Left lung (tissue), 10 donors: ENCODE data around the gene DGLUCY. TPM values are rescaled to one million over a fixed set of nuclear protein-coding genes. Genes with fewer than 3 reads are reported as not detected.
"Not testable (repeated sequence)": the region's sequence is repeated elsewhere in the genome, so short reads cannot be mapped to it uniquely, and the experiment has no call there.

ENCODE experiments used
- ATAC-seq: fragments of 200-7000 bp; cut with Tn5 transposase; one replicate; pipeline ENCODE4 v1.9.1; 2020; ENCODE audit warnings: moderate library complexity
- DNase-seq, 4 donors: peaks; one replicate each; pipeline ENCODE4 v3.0.0-alpha.2; 2013 to 2020
- H3K27ac ChIP-seq, 2 donors: fragments of 200-600 bp; sonication (generic) in 1 of 2; one replicate each; pipeline versions ENCODE4 v1.5.0 to v1.8.0; 2020 to 2021
- H3K27me3 ChIP-seq, 2 donors: fragments of 200-600 bp; sonication (generic) in 1 of 2; one replicate each; pipeline versions ENCODE4 v1.5.0 to v1.8.0; 2020 to 2021
- H3K36me3 ChIP-seq, 2 donors: fragments of 200-600 bp; sonication (generic) in 1 of 2; one replicate each; pipeline versions ENCODE4 v1.5.0 to v1.8.0; 2020 to 2021
- H3K4me1 ChIP-seq, 2 donors: fragments of 200-600 bp; one replicate each; pipeline ENCODE4 v1.8.0; 2021
- H3K4me3 ChIP-seq, 2 donors: fragments of 200-600 bp; sonication (generic) in 1 of 2; one replicate each; pipeline versions ENCODE4 v1.5.0 to v1.8.0; 2020 to 2021; ENCODE audit warnings: mild to moderate bottlenecking in 1 of 2
- H3K9me3 ChIP-seq, 2 donors: fragments of 200-600 bp; sonication (generic) in 1 of 2; one replicate each; pipeline versions ENCODE4 v1.5.0 to v1.8.0; 2020 to 2021
- CTCF ChIP-seq, 2 donors: fragments of 200-600 bp; sonication (generic) in 1 of 2; IDR thresholded peaks; one replicate each; pipeline versions ENCODE4 v1.5.0 to v1.8.0; 2021; ENCODE audit warnings: antibody characterized with exemption in 2 of 2
- intact Hi-C, 2 donors: fragments of 100-400 bp; cut with DNase I; formaldehyde crosslinking; loops; one replicate each; pipeline versions ENCODE4 v1.11.2 to v1.14.2; 2022
- polyA plus RNA-seq, 6 donors: library from polyadenylated mRNA; unstranded; fragments of 120-200 nt; gene quantifications; one replicate each; pipeline ENCODE4 v1.2.1, GENCODE V29; 2013; ENCODE audit not compliant: insufficient read length in 6 of 6
- total RNA-seq, 2 donors: library from RNA; stranded (reverse); fragmentation: NEBNext Ultra II Directional; extraction: Animal tissue kit (Norgen Biotek cat#: 25700); gene quantifications; one replicate each; pipeline ENCODE4 v1.2.1, GENCODE V29; 2021
- donor health status: DM: no; HTN: yes; CAD: no.
- donor health status: DM: no; HTN: no; CAD: no.

DGLUCY gene
- total and polyA plus RNA-seq, 8 donors: 56.7 to 77.0 (median 66.1) TPM

GRCh38 chr14:91265404-91265803 is 151.5 kb downstream of the DGLUCY start:
- H3K27me3 ChIP-seq: peaks cover 0 to 26% of the 10 kb centered on the region in 2 donors
- H3K4me1 ChIP-seq: peaks cover 0 to 17% of the 10 kb centered on the region in 2 donors
- peaks cover 0 to 5% of the 10 kb centered on the region in 2 donors for H3K36me3 ChIP-seq
- H3K9me3 ChIP-seq: no peaks in the 10 kb centered on the region
- no peak overlapping the region for H3K4me3 ChIP-seq
- H3K27ac ChIP-seq: no peak overlapping the region
- no peak for DNase-seq
- intact Hi-C loops: no loop called here
- ATAC-seq: no peak
- TF ChIP-seq CTCF (IDR thresholded peaks at IDR 0.05): no peak

- DNase-seq, ATAC-seq, H3K9me3 ChIP-seq, H3K27ac ChIP-seq, H3K4me3 ChIP-seq, intact Hi-C loops, H3K36me3 ChIP-seq: not testable (repeated sequence)
- peaks cover 0 to 17% of the 10 kb centered on the region in 2 donors for H3K4me1 ChIP-seq
- H3K27me3 ChIP-seq: peaks cover 0 to 26% of the 10 kb centered on the region in 2 donors
These were observed 152.4 kb downstream of the DGLUCY start for GRCh38 chr14:91266276-91266675.

DNA sequence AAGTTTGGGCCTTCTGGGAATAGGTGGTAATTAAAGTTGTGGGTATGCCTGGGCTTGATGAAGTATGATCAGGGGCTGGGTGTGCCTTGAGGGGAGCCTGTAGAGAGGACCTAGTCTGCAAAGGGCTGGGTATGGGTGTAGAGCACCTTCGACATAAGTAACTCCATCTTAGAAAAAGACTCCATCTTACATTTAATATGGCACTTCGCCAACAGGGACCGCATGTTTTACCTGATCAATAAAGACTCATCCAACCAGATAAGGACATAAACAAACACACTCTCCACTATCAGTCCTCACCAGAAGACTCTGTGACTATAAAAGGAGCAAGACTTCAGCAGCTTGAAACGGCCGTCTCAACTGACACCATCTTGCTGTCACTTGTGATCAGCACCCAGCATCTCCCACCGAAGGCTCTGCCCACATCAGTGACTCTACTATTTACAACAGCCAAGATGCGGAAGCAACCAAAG is 154.1 kb downstream of the DGLUCY start:
- Histone ChIP-seq H3K4me1 (peaks cover 0 to 17% of the 10 kb centered on the region in 2 donors), H3K36me3 (peaks cover 0 to 20% of the 10 kb centered on the region in 2 donors)

GRCh38 chr14:91269076-91269991 is 155.5 kb downstream of the DGLUCY start:
- peaks cover 0 to 26% of the 10 kb centered on the region in 2 donors for H3K4me1 ChIP-seq
- peaks cover 0 to 12% of the 10 kb centered on the region in 2 donors for H3K27me3 ChIP-seq
- peak; percentile 18 for ATAC-seq
- H3K36me3 ChIP-seq: peaks cover 0 to 32% of the 10 kb centered on the region in 2 donors
- H3K4me3 ChIP-seq: peak overlapping the region in 1 of 2 donors; percentile 1
- H3K27ac ChIP-seq: peak overlapping the region in 1 of 2 donors; percentile 48
- no peaks in the 10 kb centered on the region for H3K9me3 ChIP-seq
- intact Hi-C loops: no loop called here
- peak in 2 of 4 donors; percentile 48 to 67 for DNase-seq
- no peak for TF ChIP-seq CTCF (IDR thresholded peaks at IDR 0.05)

More for the DNA sequence above, 154.1 kb downstream of the DGLUCY start:
- ATAC-seq (no peak), DNase-seq (no peak)
- Histone ChIP-seq H3K9me3 (no peaks in the 10 kb centered on the region), H3K4me3 (no peak overlapping the region), H3K27ac (no peak overlapping the region), H3K27me3 (peaks cover 0 to 25% of the 10 kb centered on the region in 2 donors)
- intact Hi-C loops: no loop called here
- no peak for TF ChIP-seq CTCF (IDR thresholded peaks at IDR 0.05)

DNA sequence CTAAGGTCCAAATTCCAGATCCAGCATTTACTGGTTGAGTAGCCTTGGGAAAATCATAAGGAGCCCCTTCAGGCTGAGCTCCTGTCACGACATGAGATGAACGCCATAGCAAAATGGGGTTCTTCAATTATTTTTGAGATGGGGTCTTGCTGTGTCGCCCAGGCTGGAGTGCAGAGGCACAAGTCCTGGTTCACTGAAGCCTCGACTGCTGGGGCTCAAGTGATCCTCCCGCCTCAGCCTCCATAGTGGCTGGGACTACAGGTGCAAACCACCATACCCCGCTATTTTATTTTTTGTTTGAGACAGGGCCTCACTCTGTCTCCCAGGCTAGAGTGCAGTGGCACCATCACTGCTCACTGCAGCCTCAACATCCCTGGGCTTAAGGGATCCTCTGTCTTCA is 156.3 kb downstream of the DGLUCY start:
- Histone ChIP-seq H3K27ac (no peak overlapping the region), H3K36me3 (peaks cover 0 to 41% of the 10 kb centered on the region in 2 donors), H3K9me3 (no peaks in the 10 kb centered on the region), H3K4me1 (peaks cover 0 to 21% of the 10 kb centered on the region in 2 donors), H3K4me3 (no peak overlapping the region), H3K27me3 (peaks cover 0 to 4% of the 10 kb centered on the region in 2 donors)
- ATAC-seq (no peak), DNase-seq (no peak)
- intact Hi-C loops: no loop called here
- TF ChIP-seq CTCF (IDR thresholded peaks at IDR 0.05): no peak
